CD4-positive, alpha-beta T cell treated with Interleukin-1 beta for 1 hour (primary cell): ENCODE measurements around the gene SNAI3.
A peak's percentile ranks its signal among the peaks of the same experiment; 100 is the strongest.

Experiments used
- DNase-seq, 2 donors: peaks; one replicate each; pipeline ENCODE4 v3.0.0-alpha.2; 2020 to 2022

Gene SNAI3

GRCh38 chr16:88686439-88687253, at the start of gene SNAI3:
Gene SNAI3, minus strand, starts transcription at chr16:88686507. Its CDS starts 101 bp downstream, at chr16:88686406.
- DNase-seq: peak; percentile 82 to 86

DNA sequence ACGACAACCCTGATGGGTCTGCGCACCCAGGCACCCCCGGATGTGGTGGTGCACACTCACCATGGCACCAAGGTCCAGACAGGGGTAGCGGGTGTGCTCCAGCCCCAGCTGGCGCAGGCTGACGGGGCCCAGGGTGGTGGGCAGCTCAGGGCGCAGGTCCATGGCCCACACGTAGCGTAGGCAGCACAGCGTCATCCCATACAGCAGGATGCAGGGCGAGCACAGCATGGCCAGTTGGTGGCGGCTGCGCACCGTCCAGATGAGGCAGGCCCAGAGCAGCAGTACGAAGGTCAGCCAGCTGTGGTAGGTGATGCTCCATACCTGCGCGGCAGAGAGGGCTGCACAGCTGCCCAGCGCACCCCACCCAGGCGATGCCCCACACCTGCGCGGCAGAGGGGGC, 49.8 kb upstream of the SNAI3 start:
- no peak for DNase-seq

GRCh38 chr16:88735616-88736015, 49.3 kb upstream of the SNAI3 start:
- DNase-seq: no peak

GRCh38 chr16:88735121-88735520, 48.8 kb upstream of the SNAI3 start:
- no peak for DNase-seq

GRCh38 chr16:88734361-88734728, 48.0 kb upstream of the SNAI3 start:
- DNase-seq: no peak

- DNase-seq: no peak
These were observed 47.5 kb upstream of the SNAI3 start for GRCh38 chr16:88733630-88734360.

GRCh38 chr16:88732961-88733294, 46.6 kb upstream of the SNAI3 start:
- no peak for DNase-seq

GRCh38 chr16:88732172-88732960, 46.1 kb upstream of the SNAI3 start:
- DNase-seq: no peak

- no peak for DNase-seq
These were observed 45.4 kb upstream of the SNAI3 start for GRCh38 chr16:88731699-88732098.

DNA sequence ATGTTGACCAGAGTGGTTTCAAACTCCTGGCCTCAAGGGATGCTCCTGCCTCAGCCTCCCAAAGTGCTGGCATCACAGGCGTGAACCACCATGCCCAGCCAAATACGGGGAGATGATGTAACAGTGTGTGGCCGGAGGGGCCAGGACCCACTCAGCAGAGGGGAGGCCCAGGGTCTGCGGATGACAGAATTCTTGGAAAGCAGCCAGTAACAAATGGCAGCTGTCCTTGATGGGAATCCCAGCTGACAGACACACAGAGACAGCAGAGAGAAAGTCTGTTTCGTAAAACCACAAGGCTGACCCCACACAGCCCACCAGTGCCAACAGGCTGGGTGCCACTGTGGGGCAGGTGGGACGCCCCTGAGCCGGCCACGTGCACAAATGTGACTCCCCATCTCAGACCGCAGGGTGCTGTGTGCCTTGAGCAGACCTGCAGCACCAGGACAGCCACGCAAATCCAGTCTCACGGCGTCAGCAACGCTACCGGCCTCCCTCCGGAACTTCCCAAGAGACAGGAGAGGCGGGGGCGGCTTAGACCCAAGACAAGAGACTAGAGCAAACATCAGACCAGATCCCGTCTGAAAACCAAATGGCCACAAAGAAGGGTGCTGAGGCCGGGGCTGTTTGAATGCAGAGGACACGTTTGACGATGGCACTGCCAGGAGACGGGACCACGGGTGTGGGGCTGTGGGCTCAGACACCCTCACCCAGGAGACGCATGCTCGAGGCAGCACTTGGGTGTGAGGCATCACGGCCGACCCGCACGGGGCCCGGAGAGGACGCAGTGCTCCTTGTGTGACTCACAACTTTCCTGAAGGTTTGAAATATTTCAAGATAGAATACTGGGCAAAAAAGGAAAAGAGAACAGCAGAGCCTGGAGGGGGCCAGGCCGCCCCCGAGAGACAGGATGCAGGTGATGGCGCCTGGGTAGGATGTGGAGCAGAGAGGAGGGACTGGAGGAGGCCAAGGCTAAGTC, 44.6 kb upstream of the SNAI3 start:
- DNase-seq: no peak

DNA sequence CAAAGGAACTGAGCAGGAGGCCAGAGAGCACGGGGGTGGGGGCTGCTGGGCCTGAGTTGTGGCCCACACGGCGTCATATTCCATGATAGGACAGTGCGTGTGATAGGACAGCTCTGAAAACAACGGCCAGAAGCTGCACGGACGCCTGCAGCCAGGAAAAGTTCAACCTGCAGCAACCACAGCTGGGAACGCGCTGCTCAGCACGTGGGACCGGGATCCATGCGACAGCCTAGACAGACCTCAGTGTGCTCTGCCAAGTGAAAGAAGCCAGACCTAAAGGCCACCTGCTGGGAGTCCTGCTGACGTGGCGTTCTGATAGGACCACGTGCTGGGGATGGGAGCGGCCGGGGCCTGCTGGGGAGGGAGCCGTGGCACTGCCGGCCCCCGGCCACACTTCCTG, 41.6 kb upstream of the SNAI3 start:
- DNase-seq: no peak

- DNase-seq: no peak
These were observed 40.7 kb upstream of the SNAI3 start for GRCh38 chr16:88726981-88727380.

DNA sequence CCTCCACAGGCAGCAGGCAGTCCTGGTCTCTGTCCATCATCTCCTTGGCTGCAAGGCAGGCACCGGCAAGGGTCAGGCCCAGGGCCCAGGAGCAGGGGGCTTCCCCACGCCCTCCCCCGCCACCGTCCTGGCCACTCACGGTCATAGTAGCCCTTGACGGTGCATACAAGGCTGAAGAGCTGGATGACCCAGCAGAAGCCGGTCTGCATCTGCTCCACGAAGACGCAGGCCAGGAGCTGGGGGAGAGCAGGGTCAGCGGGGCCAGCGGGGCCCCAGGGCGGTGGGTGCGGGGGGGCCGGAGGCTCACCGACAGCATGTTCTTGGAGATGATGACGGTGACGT, 40.1 kb upstream of the SNAI3 start:
- DNase-seq: no peak

DNA sequence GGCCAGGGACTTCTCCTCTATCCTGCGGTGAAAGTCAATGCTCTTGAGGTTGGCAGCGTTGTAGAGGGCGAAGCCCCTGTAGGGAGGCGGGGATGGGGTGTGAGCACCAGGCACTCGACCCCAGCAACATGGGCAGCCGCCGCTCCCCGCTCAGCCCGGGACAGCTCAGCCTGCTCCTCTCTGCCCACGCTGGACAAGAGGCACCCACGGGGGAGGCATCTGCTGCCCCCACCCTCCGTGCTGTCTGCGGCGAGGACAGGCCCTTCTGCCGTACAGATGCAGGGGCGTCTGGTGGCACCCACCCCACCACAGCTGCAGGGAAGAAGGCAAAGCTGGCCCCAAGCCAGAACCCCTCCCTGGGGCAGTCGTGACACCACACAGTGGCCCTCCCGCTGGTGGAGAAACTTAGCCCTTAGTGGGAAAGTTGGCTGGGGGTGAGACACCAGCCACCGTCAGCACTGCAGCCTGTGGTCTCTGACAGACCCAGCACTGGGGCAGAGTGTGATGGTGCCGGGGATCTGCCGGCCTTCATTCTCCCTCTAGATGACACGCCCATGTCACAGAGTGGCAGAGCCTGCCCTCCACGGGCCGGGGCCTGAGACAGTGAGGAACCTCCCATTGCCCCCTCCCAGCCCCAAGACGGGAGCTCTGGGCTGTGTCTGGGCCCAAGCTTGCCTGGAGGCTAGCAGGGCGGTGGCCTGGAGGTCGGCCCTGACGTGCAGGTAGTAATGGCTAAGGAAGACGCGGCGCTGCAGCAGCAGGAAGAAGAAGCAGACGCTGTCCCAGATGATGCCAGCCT, 39.5 kb upstream of the SNAI3 start:
- DNase-seq: no peak

DNA sequence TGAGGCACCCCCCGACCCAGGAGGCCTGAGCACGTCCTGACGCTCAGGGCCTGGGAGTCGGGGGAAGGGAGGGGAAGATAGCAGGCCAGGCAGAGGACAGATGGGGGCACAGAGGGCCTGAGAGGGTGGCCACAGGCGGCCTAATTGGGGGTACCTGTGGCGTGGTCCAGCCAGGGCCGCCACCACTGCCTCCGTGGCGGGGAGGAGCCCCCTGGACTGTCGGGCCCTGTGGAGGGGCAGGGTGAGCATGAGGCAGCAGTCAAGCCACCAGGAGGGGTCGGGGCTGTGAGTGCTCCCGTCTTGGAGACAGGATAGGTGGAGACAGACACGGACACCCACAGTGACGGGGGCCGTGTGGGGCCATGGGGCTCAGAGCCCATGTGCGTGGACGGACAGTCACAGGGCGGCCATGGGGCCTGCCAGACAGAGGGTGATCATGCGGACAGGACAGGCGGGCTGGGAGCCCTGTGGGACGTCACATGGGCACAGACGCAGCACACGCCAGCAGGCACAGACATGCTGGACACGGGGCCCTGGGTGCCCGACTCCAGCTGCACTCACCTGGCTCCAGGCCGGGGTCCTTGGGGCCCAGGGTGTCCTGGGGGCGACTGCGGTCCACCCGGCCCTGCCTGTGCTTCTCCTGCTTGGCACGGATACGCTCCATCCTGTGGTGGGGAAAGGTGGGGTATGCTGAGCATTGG, 38.7 kb upstream of the SNAI3 start:
- no peak for DNase-seq

DNA sequence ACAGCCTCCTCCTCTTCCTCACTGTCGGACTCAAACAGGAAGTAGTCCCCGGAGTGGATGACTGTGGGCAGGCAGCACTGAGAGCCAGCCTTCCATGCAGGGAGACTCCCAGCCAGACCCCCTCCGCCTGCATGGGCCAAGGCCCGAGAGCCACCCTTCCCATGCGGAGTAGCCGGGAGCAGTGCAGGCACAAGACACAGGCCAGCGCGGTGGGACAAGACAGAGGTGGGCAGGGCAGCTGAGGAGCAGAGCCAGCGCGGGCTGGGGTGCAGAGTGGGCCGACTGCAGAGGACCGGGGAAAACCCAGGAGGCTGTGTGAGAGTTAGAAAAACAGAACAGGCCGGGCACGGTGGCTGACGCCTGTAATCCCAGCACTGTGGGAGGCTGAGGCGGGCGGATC, 37.6 kb upstream of the SNAI3 start:
- no peak for DNase-seq

- DNase-seq: no peak
These were observed 37.2 kb upstream of the SNAI3 start for GRCh38 chr16:88723507-88723887.

DNA sequence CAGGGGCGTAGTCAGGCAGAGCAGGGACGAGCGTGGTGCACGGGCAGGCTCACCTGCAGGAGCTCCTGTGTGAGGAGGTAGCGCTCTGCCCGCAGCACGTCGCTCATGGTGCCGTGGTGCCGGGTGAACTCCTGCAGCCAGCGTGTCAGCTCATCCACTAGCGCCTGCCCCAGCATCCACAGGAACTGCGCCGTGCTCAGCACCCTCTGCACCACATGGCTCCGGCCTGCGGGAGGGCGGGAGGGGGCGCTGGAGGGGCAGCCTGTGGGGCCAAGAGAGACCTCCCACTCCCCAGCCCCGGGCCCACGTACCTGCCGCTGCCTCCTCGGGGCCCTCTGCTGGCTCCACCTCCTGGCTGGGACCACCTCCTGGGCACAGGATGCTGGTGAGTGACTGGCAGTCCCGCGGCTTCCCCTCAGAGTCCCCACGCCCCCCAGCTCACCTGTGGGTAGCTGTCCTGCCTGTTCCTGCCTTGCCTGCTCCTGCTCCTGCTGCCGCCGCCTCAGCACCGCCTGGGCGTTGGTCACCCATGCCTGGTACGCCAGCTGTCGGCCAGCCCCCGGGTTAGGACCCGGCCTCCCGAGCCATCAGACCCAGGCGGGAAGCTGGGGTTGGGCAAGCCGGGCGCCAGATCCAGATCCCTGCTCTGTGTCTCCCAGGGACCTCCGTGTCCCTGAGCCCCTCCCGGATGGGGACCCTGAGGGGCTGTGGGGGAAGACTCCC, 36.6 kb upstream of the SNAI3 start:
- DNase-seq: no peak

GRCh38 chr16:88721815-88722755, 35.8 kb upstream of the SNAI3 start:
- no peak for DNase-seq
